Measurements from ENCODE around the gene SEMA4G.

DNA sequence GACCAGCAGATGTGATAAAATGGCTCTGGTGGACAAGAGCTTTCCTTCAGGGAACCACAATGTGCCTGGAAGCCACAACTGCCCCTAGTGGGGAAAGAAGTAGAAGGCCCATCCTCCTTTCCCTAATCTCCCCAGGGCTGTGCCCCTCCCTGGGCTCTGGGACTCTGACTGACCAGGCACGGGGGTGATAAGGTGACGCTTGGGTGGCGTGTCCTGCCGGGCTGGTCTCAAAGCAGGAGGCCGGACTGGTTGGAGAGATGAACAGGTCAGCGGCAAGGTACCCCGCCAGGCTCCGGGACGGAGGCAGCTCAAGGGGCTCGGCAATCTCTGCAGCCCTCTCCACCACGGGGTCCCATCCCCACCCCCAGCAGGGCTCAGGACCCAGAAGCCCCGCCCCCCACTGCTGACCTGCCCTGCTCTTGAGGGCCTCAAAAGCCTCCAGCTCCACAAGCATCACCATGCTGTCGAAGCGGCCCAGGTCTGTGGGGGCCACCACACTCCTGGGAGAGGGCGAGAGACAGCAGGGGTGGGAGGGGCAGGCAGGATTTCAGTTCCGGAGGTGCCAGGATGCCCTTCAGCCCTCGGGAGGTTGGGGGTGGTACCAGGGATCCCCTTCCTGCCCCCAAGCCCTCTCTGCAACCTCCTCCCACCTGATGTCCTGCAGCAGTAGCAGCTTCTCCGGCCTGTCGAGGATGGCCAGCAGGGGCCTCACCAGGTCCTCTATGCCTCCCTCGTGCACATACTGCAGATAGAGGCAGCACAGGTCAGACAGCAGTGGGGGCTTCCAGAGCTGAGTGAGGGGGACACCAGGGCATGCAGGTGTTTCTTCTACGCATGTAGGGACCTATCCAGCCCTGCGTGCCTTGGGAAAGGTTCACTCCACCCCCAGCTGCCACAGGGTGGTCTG, 42.5 kb downstream of the SEMA4G start:
- TF ChIP-seq EP300 (IDR thresholded peaks at IDR 0.05; ENCODE audit: borderline replicate concordance) (no peak), YY1 (IDR thresholded peaks at IDR 0.05; ENCODE audit: low read depth) (no peak), EGR1 (IDR thresholded peaks at IDR 0.05) (no peak), CEBPB (IDR thresholded peaks at IDR 0.05) (no peak), RAD21 (IDR thresholded peaks at IDR 0.05; ENCODE audit: low read depth) (no peak)
- TF ChIP-seq, protein P1, sequence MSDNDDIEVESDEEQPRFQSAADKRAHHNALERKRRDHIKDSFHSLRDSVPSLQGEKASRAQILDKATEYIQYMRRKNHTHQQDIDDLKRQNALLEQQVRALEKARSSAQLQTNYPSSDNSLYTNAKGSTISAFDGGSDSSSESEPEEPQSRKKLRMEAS (IDR thresholded peaks at IDR 0.05) = no peak
- TF ChIP-seq, protein P2, sequence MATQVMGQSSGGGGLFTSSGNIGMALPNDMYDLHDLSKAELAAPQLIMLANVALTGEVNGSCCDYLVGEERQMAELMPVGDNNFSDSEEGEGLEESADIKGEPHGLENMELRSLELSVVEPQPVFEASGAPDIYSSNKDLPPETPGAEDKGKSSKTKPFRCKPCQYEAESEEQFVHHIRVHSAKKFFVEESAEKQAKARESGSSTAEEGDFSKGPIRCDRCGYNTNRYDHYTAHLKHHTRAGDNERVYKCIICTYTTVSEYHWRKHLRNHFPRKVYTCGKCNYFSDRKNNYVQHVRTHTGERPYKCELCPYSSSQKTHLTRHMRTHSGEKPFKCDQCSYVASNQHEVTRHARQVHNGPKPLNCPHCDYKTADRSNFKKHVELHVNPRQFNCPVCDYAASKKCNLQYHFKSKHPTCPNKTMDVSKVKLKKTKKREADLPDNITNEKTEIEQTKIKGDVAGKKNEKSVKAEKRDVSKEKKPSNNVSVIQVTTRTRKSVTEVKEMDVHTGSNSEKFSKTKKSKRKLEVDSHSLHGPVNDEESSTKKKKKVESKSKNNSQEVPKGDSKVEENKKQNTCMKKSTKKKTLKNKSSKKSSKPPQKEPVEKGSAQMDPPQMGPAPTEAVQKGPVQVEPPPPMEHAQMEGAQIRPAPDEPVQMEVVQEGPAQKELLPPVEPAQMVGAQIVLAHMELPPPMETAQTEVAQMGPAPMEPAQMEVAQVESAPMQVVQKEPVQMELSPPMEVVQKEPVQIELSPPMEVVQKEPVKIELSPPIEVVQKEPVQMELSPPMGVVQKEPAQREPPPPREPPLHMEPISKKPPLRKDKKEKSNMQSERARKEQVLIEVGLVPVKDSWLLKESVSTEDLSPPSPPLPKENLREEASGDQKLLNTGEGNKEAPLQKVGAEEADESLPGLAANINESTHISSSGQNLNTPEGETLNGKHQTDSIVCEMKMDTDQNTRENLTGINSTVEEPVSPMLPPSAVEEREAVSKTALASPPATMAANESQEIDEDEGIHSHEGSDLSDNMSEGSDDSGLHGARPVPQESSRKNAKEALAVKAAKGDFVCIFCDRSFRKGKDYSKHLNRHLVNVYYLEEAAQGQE (IDR thresholded peaks at IDR 0.05; ENCODE audit: low read depth) = no peak
